Ovary (tissue), 9 donors: ENCODE results near the gene SAMD8. TPM values are rescaled to one million over a fixed set of nuclear protein-coding genes. Genes with fewer than 3 reads are reported as not detected.
"Not testable (repeated sequence)": the region's sequence is repeated elsewhere in the genome, so short reads cannot be mapped to it uniquely, and the experiment has no call there.

Experiments
- DNase-seq, 5 donors: peaks; one replicate each; pipeline ENCODE4 v3.0.0-alpha.2; 2019 to 2020
- H3K27ac ChIP-seq, 2 donors: fragments of 200-600 bp; one replicate each; pipeline versions ENCODE4 v1.5.1 to v1.8.0; 2019 to 2022
- H3K27me3 ChIP-seq: fragments of 200-600 bp; one replicate; pipeline ENCODE4 v1.8.0; 2022
- H3K36me3 ChIP-seq: fragments of 200-600 bp; sonication (generic); one replicate; pipeline ENCODE4 v1.5.1; 2019
- H3K4me1 ChIP-seq: one replicate; pipeline ENCODE4 v1.8.1; 2013; ENCODE audit warnings: mild to moderate bottlenecking, moderate library complexity; ENCODE audit not compliant: insufficient read depth
- H3K4me3 ChIP-seq: fragments of 200-600 bp; sonication (generic); one replicate; pipeline ENCODE4 v1.5.1; 2017
- H3K9me3 ChIP-seq, 2 donors: fragments of 200-600 bp in 1 of 2; sonication (generic) in 1 of 2; one replicate each; pipeline versions ENCODE4 v1.5.1 to v1.8.1; 2013 to 2019; ENCODE audit warnings: mild to moderate bottlenecking in 1 of 2, moderate library complexity in 1 of 2
- EP300 ChIP-seq: sonication (generic); formaldehyde crosslinking; IDR thresholded peaks from one replicate; pipeline ENCODE4 v1.6.1; 2017; ENCODE audit warnings: antibody characterized with exemption
- POLR2A ChIP-seq: fragments of 450-650 bp; IDR thresholded peaks from one replicate; pipeline ENCODE4 v1.6.1; 2017; ENCODE audit warnings: antibody characterized with exemption, mild to moderate bottlenecking, moderate library complexity
- WGBS, 3 donors: extraction: QIAGEN DNeasy Blood & Tissue Kit in 1 of 3; methylation state at CpG; one replicate each; pipeline versions ENCODE4 v1.1.5 to v1.1.7; 2013 to 2017; 5-methylcytosine and 5-hydroxymethylcytosine counted together
- intact Hi-C, 4 donors: fragments of 100-400 bp; cut with DNase I; formaldehyde crosslinking; loops; one replicate each; pipeline versions ENCODE4 v1.11.0 to v1.15.1; 2022 to 2023
- polyA plus RNA-seq, 2 donors: library from polyadenylated mRNA; stranded (reverse); fragments of 200-250 nt in 1 of 2; fragments of 350-450 nt in 1 of 2; fragmentation: Illumina TruSeq in 1 of 2; extraction: RNeasy Lipid Tissue Mini Kit (QIAGEN cat#74804) in 1 of 2; gene quantifications; one replicate each; pipeline ENCODE4 v1.2.3, GENCODE V29; 2013 to 2014
- total RNA-seq, 7 donors: library from RNA; depleted of rRNA in 2 of 7; stranded (reverse); fragments of >200 nt in 2 of 7; fragmentation: NEBNext Ultra II Directional in 3 of 7; extraction: Animal tissue kit (Norgen Biotek cat#: 25700) in 3 of 7; gene quantifications; one replicate each; pipeline versions ENCODE4 v1.1.0 to v1.2.4, GENCODE V29; 2016 to 2023
- TF ChIP-seq, protein P1 (sequence below), 3 donors: fragments of 450-650 bp in 2 of 3; fragments of 200-600 bp in 1 of 3; IDR thresholded peaks; one replicate each; pipeline versions ENCODE4 v1.5.1 to v1.8.0; 2016 to 2022; ENCODE audit warnings: antibody characterized with exemption in 3 of 3, mild to moderate bottlenecking in 1 of 3
- donor health status: DM: no; HTN: no; CAD: no; lungs with moderate emphysema.
- donor health status: DM: no; HTN: no; CAD: no.
- donor health status: Bipolar disorder and iron deficiency.
- donor health status: DM: yes; HTN: yes; CAD: no.
- donor health status: DM: no; HTN: no; CAD: no.
- donor health status: DM: yes; HTN: yes; CAD: no.

The SAMD8 gene
- total and polyA plus RNA-seq, 9 donors, result 13.2 to 49.5 (median 32.0) TPM

DNA sequence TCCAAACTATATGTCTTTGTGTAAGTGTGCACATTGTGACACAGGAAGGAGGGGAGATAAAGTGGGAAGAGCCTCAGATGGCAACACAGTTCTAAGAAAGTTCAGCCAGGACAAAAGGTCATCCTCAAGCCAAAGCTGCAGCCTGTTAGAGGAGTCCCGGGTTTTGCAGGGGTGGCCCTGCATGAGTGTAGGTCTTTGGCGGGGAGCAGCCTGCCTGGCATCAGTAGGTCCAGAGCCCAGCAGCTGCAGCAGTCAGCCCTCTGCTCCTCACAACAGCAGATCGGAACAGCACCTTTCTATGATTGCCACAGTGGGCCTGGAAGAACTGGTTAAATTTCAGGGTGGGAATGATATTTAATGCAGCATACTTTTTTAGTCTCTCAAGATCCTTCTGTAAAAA is 85.6 kb downstream of the SAMD8 start:
- WGBS, 3 donors, result 82 to 88% (median 85%) methylated on average over 3 of the region's 3 CpGs
- Histone ChIP-seq H3K27me3 (no peaks in the 10 kb centered on the region), H3K36me3 (no peaks in the 10 kb centered on the region), H3K4me1 (peaks cover 2% of the 10 kb centered on the region), H3K27ac (no peak overlapping the region), H3K4me3 (no peak overlapping the region), H3K9me3 (no peaks in the 10 kb centered on the region)
- DNase-seq, result no peak
- intact Hi-C loops, result loop anchor here in 1 of 4 donors (10.0 kb wide), 1 partner anchor 92 kb away; a partner anchor contains a TSS
- no peak for TF ChIP-seq EP300
- TF ChIP-seq POLR2A, result no peak
- TF ChIP-seq, protein P1, sequence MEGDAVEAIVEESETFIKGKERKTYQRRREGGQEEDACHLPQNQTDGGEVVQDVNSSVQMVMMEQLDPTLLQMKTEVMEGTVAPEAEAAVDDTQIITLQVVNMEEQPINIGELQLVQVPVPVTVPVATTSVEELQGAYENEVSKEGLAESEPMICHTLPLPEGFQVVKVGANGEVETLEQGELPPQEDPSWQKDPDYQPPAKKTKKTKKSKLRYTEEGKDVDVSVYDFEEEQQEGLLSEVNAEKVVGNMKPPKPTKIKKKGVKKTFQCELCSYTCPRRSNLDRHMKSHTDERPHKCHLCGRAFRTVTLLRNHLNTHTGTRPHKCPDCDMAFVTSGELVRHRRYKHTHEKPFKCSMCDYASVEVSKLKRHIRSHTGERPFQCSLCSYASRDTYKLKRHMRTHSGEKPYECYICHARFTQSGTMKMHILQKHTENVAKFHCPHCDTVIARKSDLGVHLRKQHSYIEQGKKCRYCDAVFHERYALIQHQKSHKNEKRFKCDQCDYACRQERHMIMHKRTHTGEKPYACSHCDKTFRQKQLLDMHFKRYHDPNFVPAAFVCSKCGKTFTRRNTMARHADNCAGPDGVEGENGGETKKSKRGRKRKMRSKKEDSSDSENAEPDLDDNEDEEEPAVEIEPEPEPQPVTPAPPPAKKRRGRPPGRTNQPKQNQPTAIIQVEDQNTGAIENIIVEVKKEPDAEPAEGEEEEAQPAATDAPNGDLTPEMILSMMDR (IDR thresholded peaks at IDR 0.05), result no peak

DNA sequence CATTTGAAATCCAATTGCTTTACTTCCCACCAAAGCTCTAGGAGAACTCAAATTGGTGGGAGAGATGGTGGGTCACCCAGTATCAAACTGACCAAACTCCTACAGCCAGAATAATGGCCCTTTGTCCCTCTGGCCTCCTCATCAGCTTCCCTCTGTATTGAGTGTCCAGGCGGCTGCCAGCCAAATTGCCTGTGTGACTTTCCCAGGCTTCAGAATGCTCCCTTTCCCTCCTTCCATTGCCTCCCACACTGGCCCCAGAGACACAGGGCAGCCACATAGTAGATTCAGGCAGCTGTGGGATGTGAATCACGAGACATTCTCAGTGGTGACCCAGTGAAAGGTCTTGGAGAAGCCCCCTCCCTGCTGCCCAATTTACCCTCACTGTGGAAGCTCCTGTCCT is 86.5 kb downstream of the SAMD8 start:
- intact Hi-C loops, result loop anchor here in 1 of 4 donors (10.0 kb wide), 1 partner anchor 93 kb away; a partner anchor contains a TSS
- no peak overlapping the region for H3K27ac ChIP-seq
- peaks cover 4% of the 10 kb centered on the region for H3K4me1 ChIP-seq
- no peaks in the 10 kb centered on the region for H3K27me3 ChIP-seq
- no peak for DNase-seq
- WGBS, 3 donors, result 91 to 100% (median 97%) methylated on average over 2 of the region's 2 CpGs
- H3K36me3 ChIP-seq, result no peaks in the 10 kb centered on the region
- H3K4me3 ChIP-seq, result no peak overlapping the region
- no peaks in the 10 kb centered on the region for H3K9me3 ChIP-seq
- TF ChIP-seq EP300 (no peak), POLR2A (no peak)
- TF ChIP-seq, protein P1 (IDR thresholded peaks at IDR 0.05), result no peak

DNA sequence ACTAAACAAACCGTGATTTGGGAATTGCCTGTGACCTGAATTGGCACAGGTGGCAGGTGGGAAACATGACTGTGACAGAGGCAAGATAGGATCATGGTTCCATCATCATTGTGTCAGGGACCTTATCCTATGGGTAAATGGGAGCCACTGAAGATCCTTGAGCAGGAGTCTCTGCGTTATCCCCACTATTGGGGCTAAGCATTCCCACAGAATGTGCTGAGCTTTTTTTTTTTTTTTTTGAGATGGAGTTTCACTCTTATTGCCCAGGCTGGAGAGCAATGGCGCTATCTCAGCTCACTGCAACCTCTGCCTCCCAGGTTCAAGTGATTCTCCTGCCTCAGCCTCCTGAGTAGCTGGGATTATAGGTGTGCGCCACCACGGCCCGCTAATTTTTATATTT is 88.5 kb downstream of the SAMD8 start:
- H3K36me3 ChIP-seq, H3K4me1 ChIP-seq, H3K27me3 ChIP-seq, H3K27ac ChIP-seq, DNase-seq, H3K4me3 ChIP-seq, H3K9me3 ChIP-seq: not testable (repeated sequence)
- intact Hi-C loops, result loop anchor here in 1 of 4 donors (10.0 kb wide), 1 partner anchor 95 kb away; a partner anchor contains a TSS
- WGBS, 3 donors, result 76 to 93% (median 93%) methylated on average over 6 of the region's 6 CpGs

DNA sequence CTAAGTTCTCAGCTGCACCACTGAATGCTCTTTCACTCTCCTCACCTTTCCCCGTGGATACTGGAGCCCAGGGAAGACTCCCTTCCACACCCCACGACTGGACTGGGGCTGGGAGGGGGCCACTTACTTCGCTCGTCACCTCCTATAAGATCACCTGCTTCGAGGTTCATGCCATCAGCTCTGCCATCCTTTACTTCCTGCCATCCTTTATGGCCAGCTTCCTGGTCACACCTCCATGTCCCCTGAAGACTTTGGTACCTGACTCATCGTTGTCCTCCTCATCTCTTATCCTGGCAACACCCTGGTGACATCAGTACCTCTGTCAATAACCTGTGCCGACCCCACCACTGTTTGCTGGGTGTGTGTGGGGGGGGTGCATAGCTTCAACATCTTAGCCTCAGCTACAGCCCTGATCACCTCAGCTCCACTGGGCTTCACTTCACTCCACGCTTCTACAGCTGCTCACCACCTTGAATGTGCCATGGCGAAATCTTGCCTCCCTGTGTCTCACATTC is 90.4 kb downstream of the SAMD8 start:
- no peak for DNase-seq
- Histone ChIP-seq H3K4me3 (no peak overlapping the region), H3K9me3 (no peaks in the 10 kb centered on the region), H3K27ac (no peak overlapping the region), H3K36me3 (no peaks in the 10 kb centered on the region), H3K27me3 (no peaks in the 10 kb centered on the region), H3K4me1 (peaks cover 2% of the 10 kb centered on the region)
- 86 to 88% (median 87%) methylated on average over 9 of the region's 9 CpGs for WGBS, 3 donors
- intact Hi-C loops, result no loop called here
- TF ChIP-seq EP300, result no peak
- TF ChIP-seq POLR2A, result no peak
- TF ChIP-seq, protein P1 (IDR thresholded peaks at IDR 0.05), result no peak

DNA sequence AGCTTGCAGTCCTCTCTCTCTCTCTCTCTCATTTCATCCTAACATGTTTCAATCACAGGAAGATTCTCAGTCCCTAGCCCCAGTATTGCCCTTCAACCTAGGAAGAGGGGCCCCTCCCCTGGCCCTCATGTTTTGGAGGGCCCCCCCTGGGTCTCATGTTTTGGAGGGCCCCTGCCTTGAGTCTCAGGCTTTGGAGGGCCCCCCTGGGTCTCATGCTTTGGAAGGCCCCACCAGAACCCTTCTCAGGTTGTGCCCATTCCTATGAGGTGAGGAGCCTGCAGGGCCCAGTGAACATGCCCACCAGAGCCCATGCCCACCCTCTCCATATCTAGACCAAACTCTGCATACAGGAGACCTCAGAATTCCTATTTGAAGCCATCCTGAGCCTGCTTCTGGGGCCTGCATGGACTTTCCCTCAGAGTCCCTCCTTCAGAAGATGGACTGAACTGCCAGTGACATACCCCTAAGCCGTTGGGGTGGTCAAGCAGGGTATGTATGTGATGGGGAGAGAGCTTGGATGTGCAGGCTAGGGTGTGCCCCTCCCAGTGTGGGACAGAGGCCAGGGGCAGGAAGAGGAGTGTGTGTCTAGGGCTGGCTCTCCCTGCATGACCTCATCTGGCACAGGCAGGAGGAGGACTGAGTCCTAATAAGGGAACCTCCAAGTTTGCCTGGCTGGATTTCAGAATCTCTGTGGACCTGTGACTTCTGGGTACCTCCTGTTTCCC is 91.0 kb downstream of the SAMD8 start:
- TF ChIP-seq, protein P1 (IDR thresholded peaks at IDR 0.05), result no peak
- no peak for TF ChIP-seq EP300
- TF ChIP-seq POLR2A, result no peak
- intact Hi-C loops, result no loop called here
- Histone ChIP-seq H3K27me3 (no peaks in the 10 kb centered on the region), H3K4me3 (no peak overlapping the region), H3K4me1 (peaks cover 2% of the 10 kb centered on the region), H3K9me3 (no peaks in the 10 kb centered on the region), H3K36me3 (no peaks in the 10 kb centered on the region), H3K27ac (no peak overlapping the region)
- WGBS, 3 donors, result 42 to 57% (median 54%) methylated on average over 1 of the region's 1 CpG
- peak in 1 of 5 donors; percentile 59 for DNase-seq

DNA sequence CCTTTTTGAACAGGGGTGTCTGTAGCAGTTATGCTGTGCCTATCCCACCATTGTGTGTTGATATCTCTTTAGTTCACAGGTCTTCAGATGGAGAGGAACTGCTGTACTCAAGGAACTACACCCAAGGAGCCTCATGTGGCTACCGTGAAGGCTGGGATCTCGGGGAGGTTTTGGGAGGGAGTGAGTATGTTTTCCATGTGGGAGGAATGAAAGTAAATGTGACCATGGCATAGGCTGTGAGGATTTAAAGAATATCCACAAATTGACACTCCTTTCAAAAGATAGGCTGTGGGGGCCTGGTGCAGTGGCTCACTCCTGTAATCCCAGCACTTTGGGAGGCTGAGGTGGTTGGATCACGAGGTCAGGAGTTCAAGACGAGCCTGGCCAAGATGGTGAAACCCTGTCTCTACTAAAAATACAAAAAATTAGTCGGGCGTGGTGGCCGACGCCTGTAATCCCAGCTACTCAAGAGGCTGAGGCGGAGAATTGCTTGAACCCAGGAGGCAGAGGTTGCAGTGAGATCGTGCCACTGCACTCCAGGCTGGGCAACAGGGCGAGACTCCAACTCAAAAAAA is 91.7 kb downstream of the SAMD8 start:
- DNase-seq, H3K27ac ChIP-seq, H3K36me3 ChIP-seq, intact Hi-C loops, H3K4me1 ChIP-seq, H3K4me3 ChIP-seq, H3K9me3 ChIP-seq, H3K27me3 ChIP-seq: not testable (repeated sequence)
- WGBS, 3 donors, result 84 to 89% (median 87%) methylated on average over 11 of the region's 11 CpGs
